H1 (cell line): ENCODE data around the gene MID2. TPM values are rescaled to one million over a fixed set of nuclear protein-coding genes. Genes with fewer than 3 reads are reported as not detected.

Experiments used
- BRCA1 ChIP-seq: IDR thresholded peaks from 2 replicates; pipeline ENCODE4 v1.6.1; 2012; ENCODE audit warnings: low read depth, low read length, improper control_type of control experiment
- CREB1 ChIP-seq: IDR thresholded peaks from 2 replicates; pipeline ENCODE4 v1.6.1; 2012; ENCODE audit warnings: inconsistent platforms
- GTF2F1 ChIP-seq: IDR thresholded peaks from 2 replicates; pipeline ENCODE4 v1.6.1; 2012; ENCODE audit warnings: low read depth, low read length, improper control_type of control experiment, borderline replicate concordance
- KDM4A ChIP-seq: IDR thresholded peaks from one replicate; pipeline ENCODE4 v1.7.1; 2012; ENCODE audit warnings: low read depth, mild to moderate bottlenecking, moderate library complexity, low read length, inconsistent platforms; ENCODE audit not compliant: severe bottlenecking
- TAF1 ChIP-seq: IDR thresholded peaks from 2 replicates; pipeline ENCODE4 v1.6.1; 2011; ENCODE audit warnings: mild to moderate bottlenecking, low read depth, low read length
- TCF12 ChIP-seq: IDR thresholded peaks from 2 replicates; pipeline ENCODE4 v1.6.1; 2011; ENCODE audit warnings: low read depth, mild to moderate bottlenecking, low read length
- TEAD4 ChIP-seq: IDR thresholded peaks from 2 replicates; pipeline ENCODE4 v1.6.1; 2012; ENCODE audit warnings: low read depth, low read length, inconsistent platforms, mixed read lengths
- polyA plus RNA-seq, 7 experiments: library from polyadenylated mRNA; depleted of rRNA in 3 of 7; stranded (reverse) in 5 of 7; unstranded in 2 of 7; fragments of >200 nt in 5 of 7; fragments of 200-250 nt in 2 of 7; gene quantifications; 1 replicate in 5 of 7; 2 replicates in 1 of 7; 4 replicates in 1 of 7; pipeline versions ENCODE4 v1.2.1 to v1.2.3, GENCODE V29; 2011 to 2013; ENCODE audit warnings: missing spikeins in 2 of 7, mixed read lengths in 2 of 7
- total RNA-seq: library from RNA; stranded (reverse); fragmentation: NEBNext Ultra II Directional; extraction: Animal tissue kit (Norgen Biotek cat#: 25700); gene quantifications from 2 replicates; pipeline ENCODE4 v1.2.1, GENCODE V29; 2021

MID2 gene
- total and polyA plus RNA-seq, 2 of the 8 experiments (the other 6 are each of a cell fraction or from before 2014, with no cell fraction given) = 0.98 to 1.7 TPM

- TF ChIP-seq KDM4A (peak; percentile 20), CREB1 (no peak), BRCA1 (no peak), TEAD4 (no peak), TAF1 (peak; percentile 34; the same call in 1 of the 2 replicates), GTF2F1 (no peak), TCF12 (no peak)
These were observed at the start of gene MID2 (continued) for GRCh38 chrX:107825698-107826237.
